Hematopoietic multipotent progenitor cell treated with erythropoietin and hydrocortisone succinate and interleukin-3 and kit ligand, for 6 days (in vitro differentiated cells): ENCODE measurements around the gene GPR6.

ENCODE experiments used
- DNase-seq: peaks from one replicate; pipeline ENCODE4 v3.0.0-alpha.2; 2015

Gene GPR6

DNA sequence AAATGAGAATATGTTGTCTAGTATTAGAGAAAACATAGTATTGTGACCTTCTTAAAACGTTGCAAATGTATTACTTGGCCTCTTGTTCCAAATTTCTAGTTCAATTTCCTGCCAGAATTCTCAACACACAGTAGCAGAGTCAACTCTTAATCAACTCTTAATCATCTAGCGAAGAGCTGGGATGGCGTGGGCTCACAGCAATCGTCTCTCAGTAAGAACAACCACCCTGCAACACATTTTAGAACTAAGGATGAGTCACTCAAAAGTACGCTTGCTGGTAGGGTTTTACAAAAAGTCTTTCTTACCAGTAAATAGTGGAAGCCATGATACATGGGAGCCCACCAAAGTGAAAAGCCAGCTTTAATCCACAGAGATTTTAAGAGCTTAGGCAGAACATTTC lies 24.6 kb downstream of the GPR6 start:
- DNase-seq = no peak

DNA sequence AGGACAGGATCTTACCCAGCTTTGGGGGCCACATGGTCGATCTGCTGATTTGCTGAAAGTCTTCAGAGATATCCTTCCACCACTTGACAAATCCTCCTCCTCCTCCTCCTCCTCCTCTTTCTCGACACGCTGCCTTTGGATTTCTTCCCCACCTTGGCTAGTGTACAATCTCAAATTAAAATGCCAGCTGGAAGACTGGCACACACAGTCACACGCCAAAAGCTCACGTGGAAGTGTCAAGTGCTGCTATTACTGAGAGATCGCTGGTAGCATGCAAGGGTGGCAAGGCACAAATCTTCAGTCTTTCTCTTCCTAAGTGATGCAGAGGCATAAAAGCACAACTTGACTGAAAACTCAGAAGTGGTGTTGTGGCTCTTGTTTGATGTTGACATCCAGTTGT lies 35.3 kb downstream of the GPR6 start:
- no peak for DNase-seq

DNA sequence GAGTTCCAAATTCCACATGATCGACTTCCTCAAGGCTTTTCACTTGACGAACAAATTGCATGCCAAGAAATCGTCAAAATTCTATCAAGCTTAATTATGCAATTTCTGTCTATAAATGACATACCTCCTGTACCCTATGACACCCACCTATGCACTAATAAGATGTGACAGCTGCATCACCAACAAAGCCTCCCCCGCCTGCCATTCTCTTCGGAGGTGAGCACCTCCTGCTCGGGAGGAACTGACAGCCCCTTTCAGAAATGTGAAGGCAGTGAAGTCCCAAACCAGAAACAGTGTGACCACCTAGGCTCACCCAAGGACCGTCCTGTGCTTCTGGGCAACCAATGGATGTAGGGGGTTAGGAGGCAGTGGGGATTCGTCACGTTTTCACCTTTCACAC lies 37.1 kb downstream of the GPR6 start:
- DNase-seq = no peak

DNA sequence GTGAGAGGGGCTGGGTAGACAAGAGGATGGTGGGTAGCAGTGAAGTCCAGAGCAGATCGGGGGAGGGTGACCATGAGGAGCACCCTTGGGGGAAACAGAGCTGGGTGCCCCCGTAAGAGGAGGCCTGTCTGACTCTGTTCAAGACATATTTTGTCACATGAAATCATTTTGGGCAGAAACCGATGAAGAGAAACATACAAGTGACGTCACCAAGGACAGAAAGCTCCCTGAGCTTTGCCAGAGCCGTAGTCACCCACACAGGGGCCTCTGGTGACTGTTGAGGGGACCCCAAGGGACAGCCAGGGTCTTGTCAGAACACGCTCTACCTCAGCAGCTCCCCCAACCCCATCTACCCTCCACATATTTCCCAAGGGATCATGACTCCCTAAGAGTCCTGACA lies 39.2 kb downstream of the GPR6 start:
- DNase-seq = no peak

DNA sequence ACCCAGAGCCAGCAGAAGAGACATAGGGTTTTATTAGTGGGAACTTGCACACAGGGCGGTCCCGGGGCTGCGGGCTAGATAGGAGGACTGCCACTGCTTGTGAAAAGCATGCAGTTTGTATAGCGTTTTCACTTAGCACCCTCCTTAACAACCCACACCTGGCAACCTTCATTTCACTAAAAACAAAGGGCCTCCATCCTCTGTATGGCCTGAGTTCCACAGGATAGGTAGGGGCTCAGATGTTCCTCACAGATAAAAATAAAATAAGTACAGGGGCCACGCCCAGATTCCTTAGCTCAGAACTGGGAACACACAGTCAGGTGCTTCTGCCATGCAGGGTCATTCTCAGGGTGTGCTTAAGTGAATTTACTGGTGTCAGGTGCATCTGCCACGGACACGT lies 39.8 kb downstream of the GPR6 start:
- no peak for DNase-seq

- no peak for DNase-seq
These were observed 40.4 kb downstream of the GPR6 start for GRCh38 chr6:110018486-110018885.

GRCh38 chr6:110020888-110021287 lies 42.8 kb downstream of the GPR6 start:
- peak; percentile 9 for DNase-seq

GRCh38 chr6:110029144-110029543 lies 51.0 kb downstream of the GPR6 start:
- no peak for DNase-seq
